HG03064 (cell line): Measurements from ENCODE around the gene CAMK2N1.

ENCODE experiments used
- ATAC-seq: cut with Tn5 transposase; IDR thresholded peaks from one replicate; pipeline ENCODE4 v1.9.1; 2021; ENCODE audit warnings: low read depth; ENCODE audit not compliant: unreplicated experiment

CAMK2N1 gene

DNA sequence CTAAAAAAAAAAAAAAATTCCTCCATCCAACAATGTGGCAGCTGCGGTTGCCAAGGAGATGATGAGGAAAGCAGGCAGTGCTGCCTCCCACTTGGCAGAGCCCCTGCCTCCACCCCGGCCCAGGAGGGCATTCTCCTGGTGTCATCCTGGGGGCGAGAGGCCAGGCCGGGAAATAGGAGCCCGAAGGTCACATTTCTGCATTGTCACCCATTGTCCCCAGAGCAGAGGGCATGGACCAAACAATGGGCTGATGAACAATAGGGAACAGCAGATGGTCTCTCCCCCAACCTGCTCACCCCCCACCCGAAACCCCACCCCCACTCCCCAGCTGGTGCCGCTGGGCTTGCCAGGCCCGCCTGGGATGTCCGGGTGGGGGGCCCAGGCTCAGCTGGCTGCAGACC is 37.3 kb downstream of the CAMK2N1 start:
- ATAC-seq: no peak

GRCh38 chr1:20447794-20448193 is 38.2 kb downstream of the CAMK2N1 start:
- no peak for ATAC-seq

DNA sequence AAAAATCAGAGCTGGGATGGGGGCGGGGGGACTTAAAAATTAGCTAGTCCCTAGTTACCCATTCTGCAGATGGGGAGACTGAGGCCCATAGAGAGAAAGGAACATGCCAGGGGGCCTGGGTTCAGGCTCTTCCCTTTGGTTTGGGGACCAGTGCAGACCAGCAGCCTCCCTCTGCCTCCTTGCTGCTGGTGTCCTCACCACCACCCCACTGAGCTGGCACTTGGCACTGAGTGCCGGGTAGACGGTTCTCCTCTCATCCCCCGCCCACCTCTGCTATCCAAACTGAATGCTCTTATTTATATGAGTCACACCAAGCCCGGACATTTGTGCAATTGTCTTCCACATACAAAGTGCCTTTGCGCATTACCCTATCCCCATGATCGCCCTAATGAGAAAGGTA is 39.2 kb downstream of the CAMK2N1 start:
- no peak for ATAC-seq

DNA sequence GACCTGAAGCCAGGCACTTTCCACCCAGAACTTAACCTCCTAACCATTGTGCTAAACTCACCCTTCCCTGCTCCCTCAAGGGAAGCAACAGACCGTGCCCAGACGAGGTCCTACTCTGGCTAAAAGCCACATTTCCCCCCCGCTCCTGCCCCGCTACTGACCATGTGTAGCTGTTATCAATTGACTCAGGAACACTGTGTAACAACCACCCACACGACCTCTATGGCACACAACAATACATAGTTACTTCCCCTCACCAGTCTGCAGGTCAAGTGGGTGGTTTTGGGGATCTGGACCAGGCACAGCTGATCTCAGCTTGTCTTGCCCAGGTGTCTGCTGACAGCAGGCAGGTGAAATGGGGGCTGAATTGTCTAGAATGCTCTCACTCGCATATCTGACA is 40.1 kb downstream of the CAMK2N1 start:
- ATAC-seq: no peak

- no peak for ATAC-seq
Observed at GRCh38 chr1:20443703-20444586, 42.1 kb downstream of the CAMK2N1 start.

- ATAC-seq: no peak
Observed at GRCh38 chr1:20442920-20443625, 42.9 kb downstream of the CAMK2N1 start.

DNA sequence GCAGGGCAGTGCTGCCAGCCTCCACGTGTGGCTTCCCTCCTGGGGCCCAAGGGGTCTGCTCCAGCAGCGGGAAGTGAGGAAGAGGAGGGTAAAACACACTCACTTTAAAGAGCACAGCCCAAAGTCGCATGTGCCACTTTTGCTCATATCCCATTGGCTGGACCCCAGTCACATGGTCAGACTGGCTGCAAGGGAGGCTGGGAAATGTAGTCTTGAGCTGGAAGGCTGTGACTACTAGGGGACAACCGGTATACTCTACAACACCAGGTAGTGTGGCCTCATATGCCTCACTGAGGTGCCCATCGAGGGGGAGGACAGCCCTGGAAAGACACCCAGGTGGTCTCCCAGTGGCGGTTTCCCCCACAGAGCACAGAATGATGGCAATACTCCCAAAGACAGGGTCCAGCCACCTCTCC is 45.2 kb downstream of the CAMK2N1 start:
- no peak for ATAC-seq

DNA sequence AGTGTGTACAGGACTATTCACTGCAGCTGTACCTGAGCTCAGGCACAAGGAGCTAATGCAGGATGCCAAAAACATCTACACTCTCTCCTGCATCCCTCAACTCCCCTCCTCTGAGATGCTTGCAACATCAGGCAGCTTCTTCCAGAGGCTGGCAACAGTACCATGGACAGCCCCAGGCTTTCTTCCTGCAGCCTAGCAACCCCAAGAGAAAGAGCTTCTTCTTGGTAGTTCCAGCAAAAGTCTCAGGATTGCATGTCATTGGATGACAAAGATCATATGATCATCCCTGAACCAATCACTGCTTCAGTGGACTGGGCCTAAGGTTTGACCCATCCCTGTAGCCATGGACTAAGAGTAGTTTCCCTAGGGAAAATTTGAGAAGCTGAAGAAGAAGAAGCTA is 46.7 kb downstream of the CAMK2N1 start:
- ATAC-seq: no peak

DNA sequence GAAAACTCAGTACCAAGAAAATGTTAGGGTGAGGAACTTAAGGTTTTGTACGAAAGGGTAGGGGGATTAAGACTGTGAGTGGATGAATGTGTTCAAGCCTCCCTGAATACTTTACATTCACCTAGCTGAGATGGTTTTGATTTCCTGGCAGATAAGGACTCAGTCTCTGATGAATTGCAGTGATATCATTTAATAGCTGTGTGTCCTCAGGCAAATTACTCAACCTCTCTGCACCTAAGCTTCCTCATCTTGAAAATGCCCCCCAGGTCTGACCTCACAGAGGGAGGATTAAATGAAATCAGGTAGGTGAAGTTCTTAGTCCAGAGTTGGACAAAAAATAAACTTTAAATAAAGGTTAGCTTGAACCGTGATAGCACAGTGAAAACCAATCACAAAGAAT is 48.4 kb downstream of the CAMK2N1 start:
- ATAC-seq: no peak

DNA sequence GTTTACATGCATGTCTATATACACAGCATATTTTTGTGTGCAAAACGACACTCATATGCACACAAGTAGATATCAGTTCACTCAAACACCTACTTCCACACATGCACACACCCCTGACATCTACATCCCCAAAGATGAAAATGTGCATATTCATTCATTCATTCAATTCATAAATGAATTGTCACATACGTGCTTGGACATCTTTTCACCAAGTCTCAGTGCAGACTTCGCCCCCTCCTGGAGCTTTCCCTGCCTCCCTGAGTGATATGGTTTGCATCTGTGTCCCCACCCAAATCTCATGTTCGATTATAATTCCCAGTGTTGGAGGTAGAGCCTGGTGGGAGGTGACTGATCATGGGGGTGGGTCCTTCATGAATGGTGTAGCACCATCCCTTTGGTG is 53.1 kb downstream of the CAMK2N1 start:
- no peak for ATAC-seq
